GM12891 (cell line): Measurements from ENCODE around the gene U2AF1L4.

Experiments used
- POLR2A ChIP-seq: IDR thresholded peaks from 2 replicates; pipeline ENCODE4 v1.6.1; 2011; ENCODE audit warnings: low read depth, low read length, control low read depth
- POLR2AphosphoS5 ChIP-seq: IDR thresholded peaks from 2 replicates; pipeline ENCODE4 v1.6.1; 2011; ENCODE audit warnings: low read depth, low read length, control low read depth

DNA sequence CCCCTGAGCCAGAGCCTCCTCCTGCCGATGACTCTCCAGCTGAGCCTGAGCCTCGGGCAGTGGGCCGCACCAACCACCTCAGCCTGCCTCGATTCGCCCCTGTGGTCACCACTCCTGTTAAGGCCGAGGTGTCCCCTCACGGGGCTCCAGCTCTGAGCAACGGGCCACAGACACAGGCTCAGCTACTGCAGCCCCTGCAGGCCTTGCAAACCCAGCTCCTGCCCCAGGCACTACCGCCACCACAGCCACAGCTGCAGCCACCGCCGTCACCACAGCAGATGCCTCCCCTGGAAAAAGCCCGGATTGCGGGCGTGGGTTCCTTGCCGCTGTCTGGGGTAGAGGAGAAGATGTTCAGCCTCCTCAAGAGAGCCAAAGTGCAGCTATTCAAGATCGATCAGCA, 23.8 kb downstream of the U2AF1L4 start:
- TF ChIP-seq POLR2A (no peak), POLR2AphosphoS5 (no peak; the same call in 1 of the 2 replicates)
